H9 (cell line): ENCODE data around the gene CADPS. TPM values are rescaled to one million over a fixed set of nuclear protein-coding genes. Genes with fewer than 3 reads are reported as not detected.

Source experiments
- DNase-seq: peaks from one replicate; pipeline ENCODE4 v3.0.0-alpha.2; 2017
- H2AFZ ChIP-seq: one replicate; pipeline ENCODE4 v1.6.1; 2013; ENCODE audit warnings: mild to moderate bottlenecking, low read length, control low read depth, moderate library complexity
- H2AK5ac ChIP-seq: 2 replicates; pipeline ENCODE4 v1.6.1; 2013; ENCODE audit warnings: low read length, control low read depth, mixed read lengths; ENCODE audit not compliant: insufficient read length
- H2BK120ac ChIP-seq: one replicate; pipeline ENCODE4 v1.6.1; 2013; ENCODE audit warnings: low read depth, mild to moderate bottlenecking, low read length, control low read depth, inconsistent platforms; ENCODE audit not compliant: poor library complexity, severe bottlenecking
- H2BK12ac ChIP-seq: 2 replicates; pipeline ENCODE4 v1.6.1; 2013; ENCODE audit warnings: low read length, control low read depth, mixed read lengths, low read depth; ENCODE audit not compliant: insufficient read length
- H2BK15ac ChIP-seq: 2 replicates; pipeline ENCODE4 v1.6.1; 2013; ENCODE audit warnings: low read depth, low read length, control low read depth
- H2BK20ac ChIP-seq: one replicate; pipeline ENCODE4 v1.6.1; 2013; ENCODE audit warnings: low read depth, mild to moderate bottlenecking, low read length, control low read depth, inconsistent platforms; ENCODE audit not compliant: poor library complexity, severe bottlenecking
- H2BK5ac ChIP-seq: 2 replicates; pipeline ENCODE4 v1.6.1; 2013; ENCODE audit warnings: low read length, control low read depth, mixed read lengths; ENCODE audit not compliant: insufficient read length
- H3K14ac ChIP-seq: 2 replicates; pipeline ENCODE4 v1.6.1; 2013; ENCODE audit warnings: low read length, control low read depth; ENCODE audit not compliant: insufficient read depth
- H3K18ac ChIP-seq: 2 replicates; pipeline ENCODE4 v1.6.1; 2013; ENCODE audit warnings: low read depth, mild to moderate bottlenecking, mixed read lengths, low read length, control low read depth; ENCODE audit not compliant: insufficient read length
- H3K23ac ChIP-seq: 2 replicates; pipeline ENCODE4 v1.6.1; 2013; ENCODE audit warnings: low read length, control low read depth, mixed read lengths, low read depth; ENCODE audit not compliant: insufficient read length
- H3K23me2 ChIP-seq: 2 replicates; pipeline ENCODE4 v1.6.1; 2013; ENCODE audit warnings: low read depth, mild to moderate bottlenecking, mixed read lengths, low read length, control low read depth; ENCODE audit not compliant: insufficient read length, poor library complexity, severe bottlenecking
- H3K27ac ChIP-seq: 2 replicates; pipeline ENCODE4 v1.5.1; 2013; ENCODE audit warnings: low read length, control low read depth, mixed read lengths, low read depth; ENCODE audit not compliant: insufficient read length
- H3K27me3 ChIP-seq: 2 replicates; pipeline ENCODE4 v1.6.1; 2013; ENCODE audit warnings: low read length, control low read depth, inconsistent platforms; ENCODE audit not compliant: insufficient read depth
- H3K4ac ChIP-seq: 2 replicates; pipeline ENCODE4 v1.6.1; 2013; ENCODE audit warnings: low read depth, mild to moderate bottlenecking, control low read depth, inconsistent platforms, low read length, moderate library complexity
- H3K4me1 ChIP-seq: 2 replicates; pipeline ENCODE4 v1.6.1; 2013; ENCODE audit warnings: low read length, control low read depth, inconsistent platforms; ENCODE audit not compliant: insufficient read depth
- H3K4me2 ChIP-seq: 2 replicates; pipeline ENCODE4 v1.6.1; 2013; ENCODE audit warnings: low read length, control low read depth, mixed read lengths; ENCODE audit not compliant: insufficient read length, insufficient read depth
- H3K56ac ChIP-seq: 2 replicates; pipeline ENCODE4 v1.6.1; 2013; ENCODE audit warnings: low read depth, mild to moderate bottlenecking, mixed read lengths, low read length, control low read depth; ENCODE audit not compliant: insufficient read length
- H3K79me1 ChIP-seq: 2 replicates; pipeline ENCODE4 v1.6.1; 2013; ENCODE audit warnings: low read depth, mild to moderate bottlenecking, moderate library complexity, low read length, control low read depth, inconsistent platforms; ENCODE audit not compliant: insufficient read depth, poor library complexity, severe bottlenecking
- H3K79me2 ChIP-seq: 2 replicates; pipeline ENCODE4 v1.6.1; 2013; ENCODE audit warnings: low read length, control low read depth, inconsistent platforms; ENCODE audit not compliant: insufficient read depth
- H3K9ac ChIP-seq: 2 replicates; pipeline ENCODE4 v1.6.1; 2013; ENCODE audit warnings: low read length, control low read depth, mixed read lengths; ENCODE audit not compliant: insufficient read length; ENCODE audit errors: extremely low read depth
- H3K9me3 ChIP-seq: one replicate; pipeline ENCODE4 v1.6.1; 2013; ENCODE audit warnings: low read depth, low read length, inconsistent platforms; ENCODE audit not compliant: control insufficient read depth
- H3T11ph ChIP-seq: one replicate; pipeline ENCODE4 v1.6.1; 2013; ENCODE audit warnings: mild to moderate bottlenecking, low read length, control low read depth, inconsistent platforms
- H4K20me1 ChIP-seq: one replicate; pipeline ENCODE4 v1.6.1; 2013; ENCODE audit not compliant: control insufficient read depth, insufficient read length, insufficient read depth
- H4K5ac ChIP-seq: 2 replicates; pipeline ENCODE4 v1.6.1; 2013; ENCODE audit warnings: low read depth, mild to moderate bottlenecking, mixed read lengths, low read length, control low read depth; ENCODE audit not compliant: insufficient read length
- H4K8ac ChIP-seq: replicated peaks from 2 replicates; pipeline ENCODE4 v1.6.1; 2013; ENCODE audit warnings: low read length, control low read depth, mixed read lengths, low read depth; ENCODE audit not compliant: insufficient read length
- H4K91ac ChIP-seq: 2 replicates; pipeline ENCODE4 v1.6.1; 2013; ENCODE audit warnings: low read depth, mild to moderate bottlenecking, moderate library complexity, mixed read lengths, low read length, control low read depth; ENCODE audit not compliant: insufficient read length
- H3K27ac Mint-ChIP-seq, 3 experiments: 2 replicates in 2 of 3; 3 replicates in 1 of 3; pipeline ENCODE4 v1.8.0; 2020 to 2021; ENCODE audit warnings: mixed read lengths in 3 of 3, mild to moderate bottlenecking in 1 of 3, moderate library complexity in 1 of 3
- H3K27me3 Mint-ChIP-seq: 2 replicates; pipeline ENCODE4 v1.8.0; 2021; ENCODE audit warnings: low read depth, mild to moderate bottlenecking, moderate library complexity, mixed read lengths
- H3K36me3 Mint-ChIP-seq, 3 experiments: 2 replicates in 2 of 3; 3 replicates in 1 of 3; pipeline ENCODE4 v1.8.0; 2020 to 2021; ENCODE audit warnings: low read depth in 3 of 3, mixed read lengths in 3 of 3; ENCODE audit not compliant: insufficient read depth in 1 of 3
- H3K4me1 Mint-ChIP-seq, 2 experiments: 2 replicates each; pipeline ENCODE4 v1.8.0; 2020; ENCODE audit warnings: mixed read lengths in 2 of 2
- H3K4me3 Mint-ChIP-seq, 2 experiments: 2 replicates in 1 of 2; 3 replicates in 1 of 2; pipeline ENCODE4 v1.8.0; 2020 to 2021; ENCODE audit warnings: mild to moderate bottlenecking in 2 of 2, mixed read lengths in 2 of 2, moderate library complexity in 1 of 2
- H3K9me3 Mint-ChIP-seq, 2 experiments: 2 replicates in 1 of 2; 3 replicates in 1 of 2; pipeline ENCODE4 v1.8.0; 2020; ENCODE audit warnings: mild to moderate bottlenecking in 2 of 2, mixed read lengths in 2 of 2, moderate library complexity in 1 of 2
- WGBS: extraction: QIAGEN DNeasy Blood & Tissue Kit; methylation state at CpG from one replicate; pipeline ENCODE4 v1.1.7; 2013; ENCODE audit warnings: missing lambda C conversion rate, low lambda C conversion rate, mixed read lengths; ENCODE audit not compliant: insufficient read length; ENCODE audit errors: extremely low coverage; 5-methylcytosine and 5-hydroxymethylcytosine counted together
- total RNA-seq: library from RNA; stranded (reverse); gene quantifications from 2 replicates; pipeline ENCODE4 v1.2.1, GENCODE V29; 2021
- TF ChIP-seq, protein P1 (sequence below): fragments of 200-600 bp; sonication (generic); conservative IDR thresholded peaks from 3 replicates; pipeline ENCODE4 v1.8.0; 2021; ENCODE audit warnings: antibody characterized with exemption, mild to moderate bottlenecking

CADPS gene
- total RNA-seq, 1 experiment from 2014 or later = 6.6 TPM

DNA sequence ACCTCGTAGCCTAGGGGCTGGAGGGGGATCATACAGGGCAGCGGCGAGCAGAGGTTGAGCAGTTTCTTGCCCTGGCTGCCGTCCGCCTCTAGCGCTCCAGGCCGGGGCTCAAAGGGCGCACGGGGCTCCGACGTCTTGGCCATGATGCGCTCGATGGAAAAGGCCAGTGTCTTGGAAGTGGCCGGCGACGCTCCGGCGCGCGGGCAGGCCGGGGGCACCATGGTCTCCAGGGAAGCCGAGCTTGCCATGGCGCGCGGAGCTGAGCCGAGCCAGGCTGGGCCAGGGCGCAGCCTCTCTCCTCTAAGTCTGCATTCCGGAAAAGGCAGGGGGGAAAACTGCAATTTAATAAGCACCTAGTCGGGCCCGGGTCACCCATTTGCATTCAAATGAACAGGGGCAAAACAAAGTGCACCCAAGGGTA lies 502.6 kb downstream of the CADPS start:
- H3K18ac ChIP-seq = no peak overlapping the region
- no peak overlapping the region for H3K56ac ChIP-seq
- no peak overlapping the region; the same call in 1 of the 2 replicates for H3K14ac ChIP-seq
- no peak overlapping the region for H2BK12ac ChIP-seq
- no CpG with 5 or more reads among the region's 30 CpGs for WGBS
- no peak overlapping the region for H2AFZ ChIP-seq
- H3K27ac ChIP-seq = no peak overlapping the region
- peak overlapping the region; percentile 51 for H3K4me2 ChIP-seq
- no peak overlapping the region for H2BK120ac ChIP-seq
- Mint-ChIP-seq H3K4me3 (peak overlapping the region in 1 of 2 experiments; percentile 71; a peak in 2 of 5 replicates), H3K4me1 (peaks cover 63 to 87% of the 10 kb centered on the region in 2 experiments), H3K36me3 (no peaks in the 10 kb centered on the region; a peak in 2 of 7 replicates), H3K9me3 (peaks cover 6 to 9% of the 10 kb centered on the region in 2 experiments; a peak in 4 of 5 replicates), H3K27ac (no peak overlapping the region), H3K27me3 (peaks cover 100% of the 10 kb centered on the region)
- no peaks in the 10 kb centered on the region for H3K79me2 ChIP-seq
- H3T11ph ChIP-seq = no peak overlapping the region
- no peak overlapping the region for H2BK15ac ChIP-seq
- H2BK20ac ChIP-seq = no peak overlapping the region
- no peaks in the 10 kb centered on the region for H3K9me3 ChIP-seq
- no peaks in the 10 kb centered on the region for H4K20me1 ChIP-seq
- H4K91ac ChIP-seq = no peak overlapping the region
- peaks cover 96% of the 10 kb centered on the region for H3K27me3 ChIP-seq
- no peak overlapping the region for H4K8ac ChIP-seq
- H2AK5ac ChIP-seq = no peak overlapping the region
- no peak overlapping the region for H3K23ac ChIP-seq
- TF ChIP-seq, protein P1, sequence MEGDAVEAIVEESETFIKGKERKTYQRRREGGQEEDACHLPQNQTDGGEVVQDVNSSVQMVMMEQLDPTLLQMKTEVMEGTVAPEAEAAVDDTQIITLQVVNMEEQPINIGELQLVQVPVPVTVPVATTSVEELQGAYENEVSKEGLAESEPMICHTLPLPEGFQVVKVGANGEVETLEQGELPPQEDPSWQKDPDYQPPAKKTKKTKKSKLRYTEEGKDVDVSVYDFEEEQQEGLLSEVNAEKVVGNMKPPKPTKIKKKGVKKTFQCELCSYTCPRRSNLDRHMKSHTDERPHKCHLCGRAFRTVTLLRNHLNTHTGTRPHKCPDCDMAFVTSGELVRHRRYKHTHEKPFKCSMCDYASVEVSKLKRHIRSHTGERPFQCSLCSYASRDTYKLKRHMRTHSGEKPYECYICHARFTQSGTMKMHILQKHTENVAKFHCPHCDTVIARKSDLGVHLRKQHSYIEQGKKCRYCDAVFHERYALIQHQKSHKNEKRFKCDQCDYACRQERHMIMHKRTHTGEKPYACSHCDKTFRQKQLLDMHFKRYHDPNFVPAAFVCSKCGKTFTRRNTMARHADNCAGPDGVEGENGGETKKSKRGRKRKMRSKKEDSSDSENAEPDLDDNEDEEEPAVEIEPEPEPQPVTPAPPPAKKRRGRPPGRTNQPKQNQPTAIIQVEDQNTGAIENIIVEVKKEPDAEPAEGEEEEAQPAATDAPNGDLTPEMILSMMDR = no peak
- DNase-seq = peak; percentile 53
- no peak overlapping the region for H2BK5ac ChIP-seq
- H3K23me2 ChIP-seq = peaks cover 10% of the 10 kb centered on the region
- H3K4ac ChIP-seq = no peak overlapping the region
- no peak overlapping the region for H3K9ac ChIP-seq
- no peaks in the 10 kb centered on the region; the same call in 1 of the 2 replicates for H3K4me1 ChIP-seq
- H3K79me1 ChIP-seq = no peaks in the 10 kb centered on the region
- no peak overlapping the region for H4K5ac ChIP-seq
